Gastroesophageal sphincter (tissue), 3 donors: ENCODE data around the gene CCDC88C.

ENCODE experiments used
- POLR2A ChIP-seq, 2 donors: fragments of 450-650 bp; IDR thresholded peaks; one replicate each; pipeline ENCODE4 v1.6.1; 2017; ENCODE audit warnings: antibody characterized with exemption in 2 of 2, mild to moderate bottlenecking in 2 of 2, moderate library complexity in 1 of 2
- TF ChIP-seq, protein P1 (sequence below), 4 experiments: fragments of 200-600 bp in 2 of 4; fragments of 450-650 bp in 2 of 4; sonication (generic) in 1 of 4; IDR thresholded peaks; one replicate each; pipeline ENCODE4 v1.5.1; 2017 to 2019; ENCODE audit warnings: antibody characterized with exemption in 4 of 4, mild to moderate bottlenecking in 2 of 4, moderate library complexity in 2 of 4

DNA sequence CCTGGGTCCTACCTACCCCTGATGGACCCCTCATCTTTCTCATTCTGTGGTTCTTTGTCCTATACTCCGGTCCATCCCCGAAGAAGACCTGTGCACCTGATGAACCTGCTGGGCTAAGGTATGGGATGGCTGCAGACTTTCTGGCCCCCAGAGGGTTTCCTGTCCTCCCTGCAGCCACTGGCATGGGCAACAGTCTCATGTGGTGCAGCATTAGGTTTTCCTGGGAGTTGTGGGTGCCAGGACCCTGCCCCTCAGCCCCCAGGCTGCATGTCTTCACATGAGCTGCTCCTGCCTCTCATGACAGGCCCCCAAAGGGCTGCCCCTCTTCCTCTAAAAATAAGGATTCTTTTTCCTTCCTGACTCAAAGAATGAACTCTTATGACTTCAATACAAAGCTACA is 100.9 kb downstream of the CCDC88C start:
- no peak for TF ChIP-seq POLR2A (IDR thresholded peaks at IDR 0.05)
- TF ChIP-seq, protein P1, sequence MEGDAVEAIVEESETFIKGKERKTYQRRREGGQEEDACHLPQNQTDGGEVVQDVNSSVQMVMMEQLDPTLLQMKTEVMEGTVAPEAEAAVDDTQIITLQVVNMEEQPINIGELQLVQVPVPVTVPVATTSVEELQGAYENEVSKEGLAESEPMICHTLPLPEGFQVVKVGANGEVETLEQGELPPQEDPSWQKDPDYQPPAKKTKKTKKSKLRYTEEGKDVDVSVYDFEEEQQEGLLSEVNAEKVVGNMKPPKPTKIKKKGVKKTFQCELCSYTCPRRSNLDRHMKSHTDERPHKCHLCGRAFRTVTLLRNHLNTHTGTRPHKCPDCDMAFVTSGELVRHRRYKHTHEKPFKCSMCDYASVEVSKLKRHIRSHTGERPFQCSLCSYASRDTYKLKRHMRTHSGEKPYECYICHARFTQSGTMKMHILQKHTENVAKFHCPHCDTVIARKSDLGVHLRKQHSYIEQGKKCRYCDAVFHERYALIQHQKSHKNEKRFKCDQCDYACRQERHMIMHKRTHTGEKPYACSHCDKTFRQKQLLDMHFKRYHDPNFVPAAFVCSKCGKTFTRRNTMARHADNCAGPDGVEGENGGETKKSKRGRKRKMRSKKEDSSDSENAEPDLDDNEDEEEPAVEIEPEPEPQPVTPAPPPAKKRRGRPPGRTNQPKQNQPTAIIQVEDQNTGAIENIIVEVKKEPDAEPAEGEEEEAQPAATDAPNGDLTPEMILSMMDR (IDR thresholded peaks at IDR 0.05): no peak
